IPS DF 4.7 (cell line): ENCODE measurements around the gene PTPRZ1.

Experiments
- DNase-seq: peaks from one replicate; pipeline ENCODE4 v3.0.0-alpha.2; 2013; ENCODE audit warnings: low spot score; ENCODE audit errors: extremely low read depth

Gene PTPRZ1

GRCh38 chr7:122040147-122040546 is 167.2 kb downstream of the PTPRZ1 start:
- no peak for DNase-seq

GRCh38 chr7:122046402-122046801 is 173.4 kb downstream of the PTPRZ1 start:
- no peak for DNase-seq

- DNase-seq = no peak
These were observed 181.4 kb downstream of the PTPRZ1 start for GRCh38 chr7:122054393-122054792.

- DNase-seq = no peak
These were observed 182.1 kb downstream of the PTPRZ1 start for GRCh38 chr7:122055073-122055472.

GRCh38 chr7:122056977-122057376 is 184.0 kb downstream of the PTPRZ1 start:
- no peak for DNase-seq

- no peak for DNase-seq
These were observed 186.6 kb downstream of the PTPRZ1 start for GRCh38 chr7:122059542-122059941.

GRCh38 chr7:122063146-122063545 is 190.2 kb downstream of the PTPRZ1 start:
- no peak for DNase-seq

GRCh38 chr7:122064971-122065370 is 192.0 kb downstream of the PTPRZ1 start:
- DNase-seq = no peak

- DNase-seq = no peak
These were observed 194.1 kb downstream of the PTPRZ1 start for GRCh38 chr7:122067077-122067476.

GRCh38 chr7:122068046-122068445 is 195.1 kb downstream of the PTPRZ1 start:
- no peak for DNase-seq

GRCh38 chr7:122068999-122069398 is 196.0 kb downstream of the PTPRZ1 start:
- DNase-seq = no peak

GRCh38 chr7:122070062-122070461 is 197.1 kb downstream of the PTPRZ1 start:
- no peak for DNase-seq

GRCh38 chr7:122070834-122071233 is 197.9 kb downstream of the PTPRZ1 start:
- no peak for DNase-seq

GRCh38 chr7:122072272-122072671 is 199.3 kb downstream of the PTPRZ1 start:
- DNase-seq = no peak

GRCh38 chr7:122072924-122073599 is 200.1 kb downstream of the PTPRZ1 start:
- no peak for DNase-seq

- no peak for DNase-seq
These were observed 200.7 kb downstream of the PTPRZ1 start for GRCh38 chr7:122073635-122074034.

- no peak for DNase-seq
These were observed 209.2 kb downstream of the PTPRZ1 start for GRCh38 chr7:122082160-122082559.

- no peak for DNase-seq
These were observed 209.7 kb downstream of the PTPRZ1 start for GRCh38 chr7:122082670-122083069.

- peak; percentile 72 for DNase-seq
These were observed 220.2 kb downstream of the PTPRZ1 start for GRCh38 chr7:122092964-122093797.

- DNase-seq = no peak
These were observed 221.6 kb downstream of the PTPRZ1 start for GRCh38 chr7:122094549-122094948.

- no peak for DNase-seq
These were observed 222.7 kb downstream of the PTPRZ1 start for GRCh38 chr7:122095642-122096041.

- DNase-seq = no peak
These were observed 227.1 kb downstream of the PTPRZ1 start for GRCh38 chr7:122100021-122100420.

GRCh38 chr7:122103064-122103463 is 230.1 kb downstream of the PTPRZ1 start:
- no peak for DNase-seq
